AG20443 (cell line): ENCODE results near the gene FBLN5.
"Not testable (repeated sequence)": the region's sequence is repeated elsewhere in the genome, so short reads cannot be mapped to it uniquely, and the experiment has no call there.

Experiments
- DNase-seq: peaks from one replicate; pipeline ENCODE4 v3.0.0; 2012; ENCODE audit warnings: low spot score, mixed read lengths

The FBLN5 gene

DNA sequence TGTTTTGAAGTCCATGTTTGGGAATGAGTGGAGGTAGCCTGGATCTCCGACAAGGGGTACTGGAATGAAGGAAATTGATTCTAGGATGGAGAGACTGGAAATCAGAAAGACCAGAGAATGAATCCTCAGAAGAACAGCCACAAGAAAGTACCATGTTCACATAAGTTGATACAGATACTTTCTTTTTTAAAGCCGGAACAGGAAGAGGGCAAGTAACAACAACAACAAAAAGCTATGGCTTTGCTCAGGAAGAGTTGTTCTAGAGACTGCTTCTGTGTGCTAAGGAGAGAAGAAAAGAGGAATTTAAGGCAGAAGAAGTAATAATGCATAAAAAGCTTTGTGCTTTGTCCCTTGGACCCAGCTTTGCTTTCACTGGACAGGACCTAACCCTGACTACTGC is 86.4 kb downstream of the FBLN5 start:
- DNase-seq, result no peak

DNA sequence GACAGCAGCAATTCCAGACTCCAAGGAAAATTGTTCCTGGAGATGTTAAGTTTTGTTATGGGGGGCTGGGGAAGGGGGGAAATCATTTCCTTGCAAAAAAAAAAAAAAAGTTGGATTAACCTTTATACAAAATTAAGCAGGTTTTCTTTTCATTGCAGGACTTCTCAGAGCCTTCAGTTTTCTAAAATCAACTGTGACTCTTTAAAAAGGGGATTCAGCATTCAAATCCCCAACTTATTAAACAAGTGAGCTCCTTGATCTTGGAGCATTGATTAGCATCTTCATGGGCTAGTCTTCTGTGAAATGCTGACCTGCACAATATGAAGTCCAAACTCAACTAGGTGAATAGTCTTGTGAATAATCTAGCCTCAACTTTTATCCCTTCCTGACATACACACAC is 87.3 kb downstream of the FBLN5 start:
- DNase-seq, result no peak

DNA sequence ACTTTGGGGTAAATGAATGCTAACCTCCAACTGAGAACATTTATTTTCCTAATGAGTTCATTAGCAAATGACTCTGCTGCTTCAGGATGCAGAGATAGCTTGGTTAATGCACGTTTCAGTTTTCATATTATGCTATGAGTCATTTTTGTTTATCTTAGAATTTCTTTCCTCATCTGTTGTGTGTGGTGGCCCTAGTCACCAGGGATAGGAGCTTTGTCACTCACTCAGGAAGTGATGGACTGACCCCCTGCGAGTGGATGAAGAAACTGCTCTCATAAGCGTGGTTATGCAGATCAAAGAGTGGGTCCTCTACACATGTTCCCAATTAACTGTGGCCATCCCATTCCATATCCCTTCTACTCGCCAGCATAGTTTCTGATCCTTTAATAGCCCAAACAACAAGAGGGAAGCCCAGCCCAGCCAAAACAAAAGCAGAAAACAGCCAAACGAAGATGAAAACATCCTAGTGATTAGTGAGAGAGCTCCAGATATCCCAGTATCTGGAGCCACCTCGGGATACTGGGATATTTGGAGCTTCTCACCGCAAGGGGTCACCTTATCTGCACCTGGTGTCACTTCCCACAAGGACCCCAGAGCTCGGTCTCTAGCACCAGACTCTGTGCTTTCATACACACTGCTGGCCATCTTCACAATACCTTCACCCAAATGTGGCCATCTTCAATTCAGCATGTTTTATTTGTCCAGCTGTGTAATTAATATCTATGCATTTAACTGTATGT is 88.8 kb downstream of the FBLN5 start:
- peak; percentile 81 for DNase-seq

DNA sequence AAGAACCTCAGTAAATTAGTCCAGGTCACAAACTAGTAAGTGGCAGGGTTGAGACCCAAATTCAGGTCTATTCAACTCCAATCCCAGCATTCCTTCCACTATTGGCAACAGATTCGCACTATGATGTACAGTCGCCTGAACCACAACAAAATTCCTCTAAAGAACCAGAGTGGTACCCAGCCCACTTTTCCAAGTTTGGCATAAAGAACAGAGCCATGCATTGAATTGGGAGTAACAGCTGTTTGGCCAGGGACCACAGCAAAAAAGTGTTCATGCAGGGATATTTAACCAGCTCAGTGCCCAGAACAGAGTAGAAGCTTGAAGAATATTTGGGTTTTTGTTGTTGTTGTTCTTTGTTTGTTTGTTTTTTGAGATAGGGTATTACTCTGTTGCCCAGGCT is 89.9 kb downstream of the FBLN5 start:
- DNase-seq, result no peak

DNA sequence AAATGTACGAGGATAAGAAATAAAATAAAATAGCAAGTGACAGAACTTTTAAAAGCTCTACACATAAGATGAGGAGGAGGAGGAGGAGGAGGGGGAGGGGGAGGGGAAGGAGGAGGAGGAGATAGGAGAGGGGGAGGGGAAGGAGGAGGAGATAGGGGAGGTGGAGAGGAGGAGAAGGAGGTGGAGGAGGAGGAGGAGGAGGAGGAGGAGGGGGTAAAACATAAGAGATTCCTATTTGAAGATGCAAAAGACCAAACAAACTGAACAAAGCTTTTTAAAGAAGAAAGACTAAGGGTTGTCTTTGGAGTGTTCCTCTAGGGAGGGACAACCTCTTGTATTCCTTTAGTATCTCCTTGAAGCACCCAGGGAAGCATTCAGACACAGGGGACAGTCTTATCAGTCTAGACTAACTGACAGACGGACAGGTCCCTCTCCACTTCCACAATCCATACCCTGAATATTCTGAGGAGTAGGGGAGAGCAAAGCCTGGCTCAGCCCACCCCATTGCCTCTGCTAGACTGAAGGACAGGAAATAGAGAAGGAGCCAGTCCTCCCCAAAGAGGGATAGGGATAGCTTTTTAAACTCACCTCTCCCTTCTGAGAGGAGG is 93.1 kb downstream of the FBLN5 start:
- DNase-seq, result no peak

DNA sequence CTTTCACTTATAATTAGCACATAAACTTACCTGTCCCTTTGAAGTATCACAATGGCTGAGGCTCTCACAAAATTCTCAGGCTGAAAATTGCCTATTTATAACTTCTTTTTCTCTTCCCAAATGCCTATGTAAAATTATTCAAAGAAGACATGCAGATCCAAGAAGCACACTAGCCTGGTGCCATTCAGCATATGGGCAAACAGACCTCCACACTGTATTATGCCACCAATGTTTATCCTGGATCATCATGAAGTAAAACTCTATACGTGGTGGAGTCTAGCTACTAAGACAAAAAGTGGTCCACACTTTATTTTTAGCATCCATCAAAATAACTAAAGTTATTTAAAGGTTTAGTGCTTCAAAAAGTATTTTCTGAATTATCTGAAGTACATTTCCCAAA is 95.9 kb downstream of the FBLN5 start:
- no peak for DNase-seq

DNA sequence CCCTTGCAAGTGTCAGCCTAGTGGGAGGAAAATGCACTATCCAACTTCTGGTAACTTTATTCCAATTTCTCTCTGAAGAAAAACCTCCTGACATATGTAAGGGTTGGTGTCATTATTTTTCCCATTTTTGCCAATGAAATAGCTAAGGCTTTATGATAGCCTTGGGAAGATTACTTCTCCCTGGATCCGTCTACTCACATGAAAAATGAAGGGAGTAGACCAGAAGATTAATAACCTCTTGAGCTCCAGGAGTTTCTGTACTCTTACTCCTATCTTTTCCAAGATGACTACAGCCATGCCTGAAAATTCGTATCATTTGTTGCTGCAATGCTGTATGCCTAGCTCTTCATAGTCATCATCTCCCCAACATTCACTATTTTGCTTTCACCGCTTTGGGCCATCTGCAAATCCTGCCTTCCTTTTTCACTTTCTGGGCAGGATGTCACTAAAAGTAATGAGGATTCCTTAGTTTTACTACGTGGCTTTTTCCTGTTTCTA is 98.9 kb downstream of the FBLN5 start:
- no peak for DNase-seq

DNA sequence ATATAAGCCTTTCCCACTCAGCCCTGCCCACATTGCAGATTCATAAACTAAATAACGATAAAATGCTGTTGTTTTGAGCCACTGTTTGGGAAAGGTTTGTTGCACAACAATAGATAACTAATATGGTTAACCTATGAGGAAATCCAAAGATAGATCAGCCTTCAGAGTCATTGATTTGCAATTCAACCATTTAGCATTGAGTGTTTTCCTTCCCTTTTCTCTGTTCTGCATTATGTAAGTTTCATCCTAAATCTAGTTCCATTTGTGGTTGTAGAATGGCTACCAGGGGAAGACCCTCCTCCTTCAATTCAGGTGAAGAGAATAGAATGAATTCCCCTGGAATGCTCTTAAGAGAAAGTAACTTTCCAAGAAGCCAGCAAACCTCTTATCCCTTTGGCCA is 99.8 kb downstream of the FBLN5 start:
- no peak for DNase-seq

DNA sequence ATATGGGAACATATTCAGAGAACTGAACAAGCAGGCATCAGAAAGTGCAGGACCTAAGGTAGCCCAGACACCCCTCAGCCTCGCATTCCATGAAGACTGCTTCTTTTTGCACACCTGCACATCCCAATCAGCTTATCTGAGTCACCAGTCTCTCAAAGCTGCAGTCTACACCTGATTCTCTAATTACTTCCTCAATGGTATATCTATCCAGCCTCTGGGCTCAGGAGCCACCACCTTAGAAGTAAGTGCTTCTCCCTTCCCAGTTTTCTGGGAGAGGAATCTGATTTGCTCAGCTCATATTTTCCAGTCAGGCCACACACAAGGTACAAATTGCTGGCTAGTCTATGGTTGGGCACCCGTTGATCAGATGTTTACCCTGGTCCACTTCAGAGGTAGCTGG is 101.8 kb downstream of the FBLN5 start:
- DNase-seq, result no peak

DNA sequence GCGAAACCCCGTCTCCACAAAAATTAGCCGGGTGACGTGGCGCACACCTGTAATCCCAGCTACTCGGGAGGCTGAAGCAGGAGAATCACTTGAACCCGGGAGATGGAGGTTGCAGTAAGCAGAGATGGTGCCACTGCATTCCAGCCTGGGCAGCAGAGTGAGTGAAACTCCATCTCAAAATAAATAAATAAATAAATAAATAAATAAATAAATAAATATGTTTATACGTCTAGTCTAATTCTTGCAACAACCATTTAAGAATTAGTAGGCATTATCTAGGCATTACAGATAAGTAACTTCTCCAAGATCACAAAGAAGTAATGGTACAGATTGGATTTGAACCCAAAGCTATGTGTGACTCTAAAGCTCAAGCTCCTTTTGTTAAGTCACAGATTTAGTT is 102.4 kb downstream of the FBLN5 start:
- DNase-seq, result not testable (repeated sequence)

DNA sequence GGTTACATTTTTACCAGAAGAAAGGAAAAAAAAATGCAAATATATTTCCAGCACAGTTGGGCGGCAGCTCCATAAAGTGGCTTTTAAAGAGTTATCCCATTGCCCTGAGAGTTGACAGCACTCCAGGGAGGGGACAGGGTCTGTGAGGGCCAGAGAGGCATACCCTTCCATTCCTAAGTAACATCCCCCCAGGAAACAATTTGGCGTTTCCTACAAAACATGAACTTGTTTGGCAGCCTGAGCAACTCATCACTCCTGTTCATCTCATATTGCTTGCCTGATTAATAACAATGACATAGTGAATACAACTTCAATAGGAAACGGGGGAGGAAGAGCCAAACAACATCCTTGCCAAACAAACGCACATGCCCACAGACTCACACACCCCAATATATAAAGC is 103.5 kb downstream of the FBLN5 start:
- DNase-seq, result no peak

DNA sequence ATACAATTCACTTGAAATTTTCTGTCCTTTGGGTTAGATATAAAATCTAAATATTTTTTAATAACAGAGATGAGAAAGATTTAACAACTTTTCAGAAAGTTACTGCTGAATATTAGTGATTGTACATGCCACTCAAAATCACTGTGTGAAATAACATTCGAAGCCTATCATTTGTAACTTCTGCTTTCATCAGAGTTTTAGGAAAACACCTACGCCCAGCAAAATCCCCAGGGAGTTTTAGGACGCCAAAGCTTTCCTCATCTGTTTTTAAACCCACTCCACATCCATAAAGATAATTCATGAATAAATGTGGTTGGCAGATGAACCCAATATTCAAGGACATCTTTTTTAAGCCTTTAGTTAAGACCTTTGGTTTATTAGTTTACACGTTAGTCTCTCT is 104.1 kb downstream of the FBLN5 start:
- DNase-seq, result no peak

DNA sequence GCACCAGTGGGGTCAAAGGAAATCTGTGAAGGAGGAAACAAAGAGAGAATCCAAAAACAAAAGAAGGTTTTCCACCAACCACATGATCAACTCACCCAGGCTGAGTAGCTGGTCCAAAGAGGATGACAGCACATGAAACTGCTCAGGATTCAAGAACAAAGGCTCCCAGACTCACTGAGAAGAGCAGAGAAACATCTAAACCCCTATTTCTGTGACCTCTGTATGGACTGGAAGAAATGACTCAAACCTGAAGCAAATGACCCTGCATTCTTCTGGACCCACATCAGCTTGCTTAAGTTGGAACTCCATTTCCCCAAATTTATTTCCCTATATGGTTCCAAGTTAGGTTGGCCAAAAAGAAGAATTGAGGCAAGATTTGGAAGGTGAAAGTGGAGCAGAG is 106.4 kb downstream of the FBLN5 start:
- no peak for DNase-seq

DNA sequence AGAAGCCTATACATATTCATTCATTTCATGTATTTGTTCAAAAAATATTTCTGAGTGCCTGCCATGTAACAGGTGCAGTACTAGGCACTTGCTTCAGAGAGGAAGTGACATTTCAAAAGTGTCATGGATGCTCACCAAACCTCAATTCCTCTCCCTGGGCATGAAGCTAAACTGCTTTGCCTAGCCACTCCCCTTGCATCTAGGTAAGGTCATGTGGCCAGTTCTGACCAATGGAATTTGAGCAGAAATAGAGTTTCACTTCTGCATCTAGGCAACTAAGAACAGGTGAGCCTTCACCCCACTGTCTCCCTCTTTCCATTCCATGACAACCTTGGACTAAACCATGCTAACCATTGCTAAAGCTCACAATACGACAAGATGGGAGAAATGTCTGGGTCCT is 107.7 kb downstream of the FBLN5 start:
- DNase-seq, result no peak

DNA sequence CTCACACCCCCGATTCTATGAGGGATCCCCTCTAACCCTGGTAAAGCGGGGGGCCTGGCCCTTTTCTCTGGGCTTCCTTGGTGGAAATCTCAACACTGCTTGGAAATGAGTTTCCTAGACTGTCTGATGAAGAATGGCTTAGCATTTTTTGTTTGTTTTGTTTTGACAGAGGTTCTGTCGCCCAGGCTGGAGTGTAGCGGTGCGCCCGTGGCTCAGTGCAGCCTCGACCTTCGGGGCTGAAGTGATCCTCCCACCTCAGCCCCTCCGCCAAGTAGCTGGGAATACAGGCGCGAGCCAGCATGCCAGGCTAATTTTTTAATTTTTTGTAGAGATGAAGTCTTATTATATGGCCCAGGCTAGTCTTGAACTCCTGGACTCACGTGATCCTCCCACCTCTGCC is 110.4 kb downstream of the FBLN5 start:
- no peak for DNase-seq

DNA sequence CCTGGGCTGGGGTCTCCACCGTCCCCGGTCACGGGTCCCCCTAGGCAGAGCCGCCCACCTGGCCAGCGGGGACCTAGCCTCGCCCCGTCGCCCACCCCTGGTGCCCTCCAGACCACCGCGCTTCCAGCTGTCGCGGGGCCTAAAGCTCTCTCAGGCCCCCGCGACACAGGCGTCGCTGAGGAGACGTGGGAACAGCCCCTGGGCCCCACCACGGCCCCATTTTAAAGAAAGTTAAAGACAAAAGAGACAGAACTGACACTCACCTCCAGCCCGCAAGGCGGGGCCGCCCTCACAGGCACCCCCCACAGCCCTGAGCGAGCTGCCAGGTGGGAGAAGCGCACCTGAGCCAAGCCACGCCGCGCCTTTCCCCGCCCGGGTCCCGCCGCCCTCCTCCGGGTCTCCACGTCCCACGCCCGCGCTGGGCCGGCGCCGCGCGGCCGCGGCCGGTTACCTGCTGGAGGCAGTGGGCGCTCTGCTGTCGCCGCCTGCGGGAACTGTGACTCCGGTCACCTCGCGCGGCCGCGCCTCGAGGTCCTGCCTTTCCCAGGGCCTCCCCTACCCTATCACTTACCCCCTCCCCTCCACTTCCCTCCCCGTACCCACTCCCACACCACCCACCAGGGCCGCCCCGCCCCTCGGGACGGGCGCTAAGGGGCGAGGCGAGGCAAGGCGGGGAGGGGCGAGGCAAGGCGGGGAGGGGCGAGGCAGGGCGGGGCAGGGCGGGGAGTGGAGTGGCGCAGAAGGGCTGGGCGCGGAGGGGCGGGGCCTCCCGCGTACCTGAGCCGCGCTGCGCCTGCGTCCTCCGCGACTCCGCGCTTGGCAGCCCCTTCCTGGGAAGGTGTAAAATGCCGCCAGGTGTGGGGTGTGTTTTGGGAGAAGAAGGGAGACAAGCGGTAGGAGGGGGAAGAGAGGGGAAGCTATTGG is 111.3 kb downstream of the FBLN5 start:
- DNase-seq, result peak; percentile 69

DNA sequence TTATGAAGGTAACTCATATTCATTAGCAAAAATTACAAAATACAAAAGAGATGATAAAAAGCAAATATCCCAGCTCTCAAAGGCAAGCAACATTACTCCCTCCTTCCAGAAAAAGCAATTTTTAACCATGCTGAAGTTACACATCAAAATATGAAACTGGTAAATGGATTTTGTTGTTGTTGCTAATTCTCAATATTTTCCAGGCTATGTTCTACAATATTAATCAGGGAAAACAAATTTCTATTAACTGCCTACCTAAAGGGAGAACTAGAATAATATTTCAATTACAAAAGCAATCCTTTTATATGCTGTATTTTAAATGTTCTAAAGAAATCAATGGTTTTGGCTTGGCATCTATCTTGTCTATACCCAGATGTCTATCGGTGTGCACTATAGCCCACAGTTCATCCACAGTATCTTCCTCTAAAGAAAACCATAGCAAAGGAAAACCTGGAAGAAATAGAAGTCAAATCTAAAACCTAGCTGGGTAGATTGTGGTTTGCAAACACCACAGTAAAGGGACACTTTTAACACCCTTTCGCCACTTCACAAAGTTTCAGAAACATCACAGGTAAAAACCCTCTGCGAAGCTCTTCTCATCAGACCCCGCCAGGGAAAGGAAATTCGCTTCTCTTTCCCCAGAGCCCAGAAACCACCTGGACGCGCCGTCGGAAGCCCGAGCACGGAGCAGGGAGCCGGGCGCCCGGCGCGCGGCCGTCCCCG is 112.1 kb downstream of the FBLN5 start:
- no peak for DNase-seq

DNA sequence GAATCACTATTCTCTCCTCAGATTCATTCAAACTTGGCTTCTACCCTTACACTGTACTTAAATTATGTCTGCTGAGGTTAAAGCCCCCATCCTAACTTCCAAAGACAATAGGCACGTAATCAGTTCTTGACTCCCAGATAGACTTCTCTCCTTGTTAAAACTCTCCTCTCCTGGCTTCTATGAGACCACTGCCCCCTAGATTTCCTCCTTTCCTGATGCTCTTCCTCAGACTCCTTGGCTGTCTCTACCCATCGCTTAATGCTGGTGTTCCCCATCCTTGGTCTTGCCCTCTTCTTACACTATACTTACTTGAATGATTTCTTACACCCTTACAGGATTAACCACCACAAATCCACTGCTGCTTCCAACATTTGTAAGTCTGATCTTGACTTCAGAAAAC is 112.9 kb downstream of the FBLN5 start:
- DNase-seq, result no peak

DNA sequence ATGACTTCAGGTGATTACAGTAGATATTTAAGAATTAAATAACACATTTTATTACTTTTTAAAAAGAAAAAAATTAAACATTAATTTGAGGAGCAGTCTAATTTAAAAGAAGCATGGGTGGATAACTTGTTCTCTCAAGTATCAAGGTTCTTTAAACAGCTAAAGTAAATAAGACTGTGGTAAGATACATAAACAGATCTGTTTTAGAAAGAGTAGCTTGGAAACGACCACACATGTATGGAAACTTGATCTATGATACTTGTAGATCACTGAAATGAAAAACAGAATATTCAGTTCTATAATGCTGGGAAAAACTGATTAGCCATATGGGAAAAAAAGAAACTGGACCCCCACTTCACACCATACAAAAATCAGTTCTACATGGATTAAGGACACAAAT is 116.2 kb downstream of the FBLN5 start:
- no peak for DNase-seq

DNA sequence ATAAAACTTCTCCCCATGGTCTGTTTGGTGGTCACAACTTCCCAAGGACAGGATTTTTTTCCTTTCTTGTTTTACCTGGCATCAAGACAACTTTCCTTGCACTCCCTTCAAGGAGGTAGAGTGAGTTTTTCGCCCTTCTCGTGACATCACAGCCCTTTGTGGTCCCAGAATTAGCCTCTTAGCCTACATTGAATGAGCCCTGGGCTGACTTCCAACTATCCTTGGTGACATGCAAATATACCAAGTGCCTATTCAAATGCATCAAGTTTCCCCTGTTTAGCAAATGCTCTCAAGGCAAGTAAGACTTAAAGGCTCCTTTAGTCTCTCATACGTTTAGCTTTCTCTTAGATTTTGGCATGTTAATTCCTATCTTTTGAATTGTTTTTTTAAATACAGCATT is 116.7 kb downstream of the FBLN5 start:
- DNase-seq, result no peak

DNA sequence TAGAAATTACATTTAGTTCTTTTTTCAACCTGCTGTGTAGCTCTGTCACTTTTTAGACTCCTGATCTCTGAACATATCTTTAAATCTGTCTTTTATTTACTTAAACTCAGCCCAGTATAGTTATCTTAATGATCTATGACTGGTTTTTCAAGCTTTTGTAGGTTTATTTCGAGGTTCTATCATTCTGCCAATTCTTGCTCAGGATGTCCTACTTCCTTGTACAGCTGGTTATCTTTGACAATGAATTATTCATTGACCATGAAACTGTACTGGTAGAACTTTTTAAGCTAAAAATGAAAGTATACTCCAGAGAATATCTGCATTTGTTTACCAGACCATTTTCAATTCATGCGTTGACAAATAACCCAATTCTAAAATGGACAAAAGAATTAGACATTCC is 118.0 kb downstream of the FBLN5 start:
- no peak for DNase-seq

DNA sequence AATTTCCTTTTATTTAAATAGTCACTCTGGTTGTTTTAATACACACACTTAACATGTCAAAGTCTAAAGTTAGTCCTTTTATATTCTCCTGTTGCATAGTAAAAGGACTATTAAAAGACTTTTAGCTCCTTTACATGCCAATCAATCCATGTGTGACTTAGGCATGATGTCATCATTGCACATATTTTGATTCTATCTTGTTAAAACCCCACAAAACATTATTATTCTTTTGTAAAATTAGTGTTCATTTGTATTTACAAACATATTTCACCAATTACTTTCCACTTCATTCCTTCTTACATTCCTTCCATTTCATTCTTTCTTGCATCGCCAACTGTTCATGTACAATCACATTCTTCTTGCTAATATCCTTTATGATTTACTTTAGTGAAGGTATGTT is 119.7 kb downstream of the FBLN5 start:
- no peak for DNase-seq
